Kidney (tissue), 14 donors: ENCODE results near the gene GSAP. TPM values are rescaled to one million over a fixed set of nuclear protein-coding genes. Genes with fewer than 3 reads are reported as not detected.
"Not testable (repeated sequence)": the region's sequence is repeated elsewhere in the genome, so short reads cannot be mapped to it uniquely, and the experiment has no call there.

ENCODE experiments used
- DNase-seq, 5 donors: peaks; one replicate each; pipeline ENCODE4 v3.0.0-alpha.2; 2013 to 2020
- FAIRE-seq: peaks from 2 replicates; lab custom pipeline; 2012; peaks lifted over from hg19 to GRCh38; lab: Jason Lieb, UNC
- H3K27ac ChIP-seq, 2 donors: one replicate each; pipeline ENCODE4 v1.7.0; 2013; ENCODE audit warnings: low read depth in 2 of 2, low read length in 2 of 2, inconsistent platforms in 1 of 2
- H3K27me3 ChIP-seq: one replicate; pipeline ENCODE4 v1.7.1; 2013; ENCODE audit warnings: low read length, inconsistent platforms; ENCODE audit not compliant: control insufficient read depth, insufficient read depth
- H3K36me3 ChIP-seq, 3 donors: one replicate each; pipeline versions ENCODE4 v1.7.0 to v1.7.1; 2013; ENCODE audit warnings: low read length in 3 of 3, control low read depth in 1 of 3, inconsistent platforms in 1 of 3; ENCODE audit not compliant: insufficient read depth in 3 of 3, control insufficient read depth in 2 of 3
- H3K4me1 ChIP-seq, 3 donors: one replicate each; pipeline versions ENCODE4 v1.7.0 to v1.7.1; 2013; ENCODE audit warnings: low read length in 3 of 3, inconsistent platforms in 1 of 3, low read depth in 1 of 3; ENCODE audit not compliant: control insufficient read depth in 2 of 3, insufficient read depth in 2 of 3
- H3K4me3 ChIP-seq, 3 donors: one replicate each; pipeline versions ENCODE4 v1.7.0 to v1.8.1; 2013; ENCODE audit warnings: low read length in 3 of 3, control low read depth in 1 of 3, inconsistent platforms in 1 of 3
- H3K9ac ChIP-seq, 3 donors: one replicate each; pipeline versions ENCODE4 v1.7.0 to v1.7.1; 2013; ENCODE audit warnings: low read length in 3 of 3, control low read depth in 1 of 3, inconsistent platforms in 1 of 3
- H3K9me3 ChIP-seq, 3 donors: one replicate each; pipeline versions ENCODE4 v1.7.0 to v1.7.1; 2013; ENCODE audit warnings: low read length in 3 of 3, control low read depth in 1 of 3, inconsistent platforms in 1 of 3; ENCODE audit not compliant: control insufficient read depth in 2 of 3, insufficient read depth in 1 of 3
- CTCF ChIP-seq: IDR thresholded peaks from 3 replicates; pipeline ENCODE4 v1.5.1; 2012; ENCODE audit warnings: mild to moderate bottlenecking, moderate library complexity, borderline replicate concordance; ENCODE audit not compliant: insufficient read depth; ENCODE audit errors: extremely low read depth
- intact Hi-C: fragments of 100-400 bp; cut with DNase I; formaldehyde crosslinking; loops from one replicate; pipeline ENCODE4 v1.11.1; 2022
- polyA plus RNA-seq: library from polyadenylated mRNA; stranded (reverse); fragments of 350-450 nt; fragmentation: Illumina TruSeq; extraction: RNeasy Lipid Tissue Mini Kit (QIAGEN cat#74804); gene quantifications from one replicate; pipeline ENCODE4 v1.2.3, GENCODE V29; 2014; ENCODE audit warnings: low read depth, low replicate concordance; ENCODE audit not compliant: insufficient read depth
- total RNA-seq: library from RNA; stranded (reverse); fragmentation: NEBNext Ultra II Directional; extraction: Animal tissue kit (Norgen Biotek cat#: 25700); gene quantifications from one replicate; pipeline ENCODE4 v1.2.1, GENCODE V29; 2021
- donor health status: control.
- donor health status: control.
- donor health status: control.
- donor health status: control.
- donor health status: control.
- donor health status: DM: yes; HTN: yes; CAD: no.
- donor health status: Normal renal cell carcinoma (clear cell type).

Gene GSAP
- total and polyA plus RNA-seq, 2 donors from 2014 or later: 11.7 to 29.4 TPM

- no peak for FAIRE-seq
- intact Hi-C loops: no loop called here
Observed at GRCh38 chr7:77337456-77337990, 78.6 kb downstream of the GSAP start.

DNA sequence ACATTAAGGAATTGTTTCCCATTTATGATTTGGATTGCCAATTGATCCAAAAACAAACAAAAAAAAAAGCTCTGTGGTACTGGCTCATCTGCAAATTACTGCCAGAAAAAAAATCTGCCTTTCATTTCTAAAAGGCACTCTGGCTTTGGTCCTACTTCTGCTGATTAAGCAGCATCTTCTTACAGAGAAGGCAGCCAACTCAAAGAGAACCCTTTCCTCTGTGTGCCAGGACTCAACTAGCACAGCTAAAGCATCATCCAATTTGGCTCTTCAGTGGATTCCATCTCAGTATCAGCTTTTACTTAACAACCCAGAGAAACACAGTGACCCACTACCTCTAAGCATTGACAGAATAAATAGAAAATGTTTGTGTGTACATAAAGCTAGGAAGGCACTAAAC lies 80.6 kb downstream of the GSAP start:
- DNase-seq: no peak
- no peak for FAIRE-seq
- Histone ChIP-seq H3K4me3 (no peak overlapping the region), H3K27ac (no peak overlapping the region), H3K4me1 (peaks cover 0 to 10% (median 0%) of the 10 kb centered on the region in 3 donors), H3K36me3 (no peaks in the 10 kb centered on the region), H3K27me3 (no peaks in the 10 kb centered on the region), H3K9ac (no peak overlapping the region), H3K9me3 (no peaks in the 10 kb centered on the region)
- no peak for TF ChIP-seq CTCF
- intact Hi-C loops: no loop called here

More at GRCh38 chr7:77337456-77337990, 78.6 kb downstream of the GSAP start:
- no peaks in the 10 kb centered on the region for H3K4me1 ChIP-seq
- DNase-seq: no peak
- no peak overlapping the region for H3K9ac ChIP-seq
- no peaks in the 10 kb centered on the region for H3K9me3 ChIP-seq
- no peak for TF ChIP-seq CTCF
- no peak overlapping the region for H3K4me3 ChIP-seq
- H3K36me3 ChIP-seq: no peaks in the 10 kb centered on the region
- H3K27ac ChIP-seq: no peak overlapping the region
- H3K27me3 ChIP-seq: no peaks in the 10 kb centered on the region

DNA sequence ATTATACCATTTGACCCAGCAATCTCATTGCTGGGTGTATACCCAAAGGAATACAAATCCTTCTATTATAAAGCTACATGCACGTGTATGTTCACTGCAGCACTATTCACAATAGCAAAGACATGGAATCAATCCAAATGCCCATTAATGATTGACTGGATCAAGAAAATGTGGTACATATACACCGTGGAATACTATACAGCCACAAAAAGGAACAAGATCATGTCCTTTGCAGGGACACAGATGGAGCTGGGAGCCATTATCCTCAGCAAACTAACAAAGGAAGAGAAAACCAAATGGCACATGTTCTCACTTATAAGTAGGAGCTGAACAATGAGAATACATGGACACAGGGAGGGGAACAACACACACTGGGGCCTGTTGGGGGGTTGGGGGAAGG lies 82.1 kb downstream of the GSAP start:
- FAIRE-seq, H3K4me1 ChIP-seq, H3K4me3 ChIP-seq, H3K9me3 ChIP-seq, H3K27ac ChIP-seq, H3K36me3 ChIP-seq, intact Hi-C loops, H3K27me3 ChIP-seq, H3K9ac ChIP-seq, DNase-seq: not testable (repeated sequence)

DNA sequence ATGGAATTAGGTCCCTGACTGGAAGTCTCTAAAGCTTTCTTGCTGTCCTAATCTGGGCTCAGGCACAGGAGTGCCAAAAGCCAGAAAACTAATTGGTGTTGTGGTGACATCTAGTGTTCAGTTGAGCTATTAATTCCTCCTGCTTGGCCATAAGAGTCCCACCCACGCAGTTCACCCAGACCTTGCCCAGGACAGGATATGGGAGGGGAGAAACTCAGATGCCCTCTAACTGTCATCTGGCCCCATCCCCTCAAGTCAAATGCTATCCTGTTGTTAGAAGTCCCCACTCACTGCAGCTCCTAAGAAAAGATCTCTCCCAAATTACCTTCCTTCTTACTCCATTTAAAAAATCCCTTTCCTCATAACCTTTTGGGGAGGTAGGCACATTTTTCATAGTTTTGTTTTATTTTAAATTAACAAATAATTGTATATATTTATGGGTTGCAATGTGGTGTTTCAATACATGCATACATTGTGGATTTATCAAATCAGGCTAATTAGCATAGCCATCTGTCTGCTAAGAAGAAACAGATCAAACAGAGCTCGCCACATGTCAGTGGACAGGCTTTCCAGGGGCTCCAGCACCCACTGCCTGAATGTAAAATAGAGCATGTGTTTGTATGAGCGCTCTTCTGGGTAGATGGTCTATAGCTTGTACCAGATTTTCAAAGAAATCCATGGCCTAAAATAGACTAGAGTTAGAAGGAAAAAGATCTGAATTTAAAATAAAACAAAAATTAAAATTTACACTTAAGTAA lies 84.0 kb downstream of the GSAP start:
- H3K27ac ChIP-seq: no peak overlapping the region
- H3K9ac ChIP-seq: peak overlapping the region in 1 of 3 donors; percentile 41
- peak; percentile 81 for TF ChIP-seq CTCF
- H3K27me3 ChIP-seq: no peaks in the 10 kb centered on the region
- intact Hi-C loops: no loop called here
- no peaks in the 10 kb centered on the region for H3K9me3 ChIP-seq
- H3K4me1 ChIP-seq: peaks cover 2 to 10% (median 6%) of the 10 kb centered on the region in 3 donors
- H3K36me3 ChIP-seq: no peaks in the 10 kb centered on the region
- FAIRE-seq (peak; percentile 85), DNase-seq (peak; percentile 66 to 94 (median 82))
- no peak overlapping the region for H3K4me3 ChIP-seq
